PFSK-1 (cell line): Measurements from ENCODE around the gene DAND5.

Source experiments
- FOXP2 ChIP-seq: optimal IDR thresholded peaks from 2 replicates; pipeline ENCODE3; 2011; ENCODE audit warnings: borderline replicate concordance, control low read depth, inconsistent platforms; ENCODE audit not compliant: insufficient read depth; ENCODE audit errors: extremely low read length, extremely low read depth
- POLR2AphosphoS5 ChIP-seq: IDR thresholded peaks from 2 replicates; pipeline ENCODE4 v1.6.1; 2012; ENCODE audit warnings: low read depth, mild to moderate bottlenecking, control low read depth, low read length, moderate library complexity
- REST ChIP-seq, 2 experiments: IDR thresholded peaks; 2 replicates each; pipeline versions ENCODE4 v1.6.1 to v1.8.0; 2011 to 2012; ENCODE audit warnings: low read depth in 2 of 2, low read length in 2 of 2, control low read depth in 1 of 2, inconsistent platforms in 1 of 2, mild to moderate bottlenecking in 1 of 2, moderate library complexity in 1 of 2; ENCODE audit not compliant: insufficient read depth in 1 of 2
- SIN3A ChIP-seq: IDR thresholded peaks from 2 replicates; pipeline ENCODE4 v1.6.1; 2012; ENCODE audit warnings: mild to moderate bottlenecking, low read length, moderate library complexity, borderline replicate concordance; ENCODE audit not compliant: insufficient read depth
- TAF1 ChIP-seq: IDR thresholded peaks from 2 replicates; pipeline ENCODE4 v1.6.1; 2012; ENCODE audit warnings: low read length, control low read depth, borderline replicate concordance; ENCODE audit not compliant: insufficient read depth

Gene DAND5

GRCh38 chr19:13015361-13016223 is 46.2 kb downstream of the DAND5 start:
- TF ChIP-seq SIN3A (no peak), FOXP2 (no peak), POLR2AphosphoS5 (no peak), REST (IDR thresholded peaks at IDR 0.05; ENCODE audit: insufficient read depth in 1 of 2, low read depth in 2 of 2, low read length in 2 of 2) (no peak), TAF1 (no peak)

- TF ChIP-seq TAF1 = no peak
- no peak for TF ChIP-seq POLR2AphosphoS5
- no peak for TF ChIP-seq FOXP2
- no peak for TF ChIP-seq REST (IDR thresholded peaks at IDR 0.05; ENCODE audit: insufficient read depth in 1 of 2, low read depth in 2 of 2, low read length in 2 of 2)
- TF ChIP-seq SIN3A = no peak
These were observed 46.9 kb downstream of the DAND5 start for GRCh38 chr19:13016245-13016627.

- TF ChIP-seq FOXP2 (no peak), SIN3A (no peak), REST (IDR thresholded peaks at IDR 0.05; ENCODE audit: insufficient read depth in 1 of 2, low read depth in 2 of 2, low read length in 2 of 2) (no peak), POLR2AphosphoS5 (no peak), TAF1 (no peak)
These were observed 47.4 kb downstream of the DAND5 start for GRCh38 chr19:13016628-13017305.

DNA sequence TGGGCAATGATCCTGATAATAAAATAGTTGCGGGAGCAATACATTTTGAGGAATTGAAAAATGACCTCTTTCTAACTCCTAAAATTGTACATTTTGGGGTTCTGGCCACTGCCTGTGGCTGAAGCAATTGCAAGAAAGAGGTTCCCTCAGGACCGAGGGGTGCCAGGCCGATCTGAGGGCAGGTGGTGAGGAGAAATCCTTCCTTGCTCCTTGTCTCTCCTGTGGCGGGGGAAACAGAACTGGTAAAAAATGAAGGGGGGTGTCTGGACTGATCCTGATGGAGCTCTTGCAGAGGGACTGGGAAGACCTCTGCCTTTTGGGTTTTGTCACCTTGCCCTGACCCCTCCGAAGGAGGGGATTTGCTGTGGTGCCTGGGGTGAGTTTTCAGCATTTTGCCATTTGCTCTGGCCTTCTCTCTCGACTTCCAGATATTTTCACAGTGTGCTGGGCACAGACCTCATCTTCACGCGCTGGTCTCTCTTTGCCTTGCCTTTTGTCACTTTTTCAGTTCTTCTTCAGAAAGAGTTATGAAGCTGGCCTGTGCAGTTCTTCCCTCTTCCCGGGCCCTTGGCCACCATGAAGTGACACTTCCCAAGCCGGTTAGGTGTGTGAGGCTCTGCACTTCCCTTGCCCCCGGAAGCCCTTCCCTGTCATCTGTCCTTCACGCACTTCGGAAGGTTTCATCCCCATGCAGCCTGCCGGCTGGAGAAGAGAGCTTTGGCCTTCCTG is 48.1 kb downstream of the DAND5 start:
- TF ChIP-seq SIN3A (no peak), REST (IDR thresholded peaks at IDR 0.05; ENCODE audit: insufficient read depth in 1 of 2, low read depth in 2 of 2, low read length in 2 of 2) (no peak), FOXP2 (no peak)
